ENCODE results near the gene CFAP119. TPM values are rescaled to one million over a fixed set of nuclear protein-coding genes. Genes with fewer than 3 reads are reported as not detected.
A peak's percentile ranks its signal among the peaks of the same experiment; 100 is the strongest.
"Not testable (repeated sequence)": the region's sequence is repeated elsewhere in the genome, so short reads cannot be mapped to it uniquely, and the experiment has no call there.

The CFAP119 gene
- total RNA-seq: 1.1 TPM
- long read RNA-seq: 0 reads

DNA sequence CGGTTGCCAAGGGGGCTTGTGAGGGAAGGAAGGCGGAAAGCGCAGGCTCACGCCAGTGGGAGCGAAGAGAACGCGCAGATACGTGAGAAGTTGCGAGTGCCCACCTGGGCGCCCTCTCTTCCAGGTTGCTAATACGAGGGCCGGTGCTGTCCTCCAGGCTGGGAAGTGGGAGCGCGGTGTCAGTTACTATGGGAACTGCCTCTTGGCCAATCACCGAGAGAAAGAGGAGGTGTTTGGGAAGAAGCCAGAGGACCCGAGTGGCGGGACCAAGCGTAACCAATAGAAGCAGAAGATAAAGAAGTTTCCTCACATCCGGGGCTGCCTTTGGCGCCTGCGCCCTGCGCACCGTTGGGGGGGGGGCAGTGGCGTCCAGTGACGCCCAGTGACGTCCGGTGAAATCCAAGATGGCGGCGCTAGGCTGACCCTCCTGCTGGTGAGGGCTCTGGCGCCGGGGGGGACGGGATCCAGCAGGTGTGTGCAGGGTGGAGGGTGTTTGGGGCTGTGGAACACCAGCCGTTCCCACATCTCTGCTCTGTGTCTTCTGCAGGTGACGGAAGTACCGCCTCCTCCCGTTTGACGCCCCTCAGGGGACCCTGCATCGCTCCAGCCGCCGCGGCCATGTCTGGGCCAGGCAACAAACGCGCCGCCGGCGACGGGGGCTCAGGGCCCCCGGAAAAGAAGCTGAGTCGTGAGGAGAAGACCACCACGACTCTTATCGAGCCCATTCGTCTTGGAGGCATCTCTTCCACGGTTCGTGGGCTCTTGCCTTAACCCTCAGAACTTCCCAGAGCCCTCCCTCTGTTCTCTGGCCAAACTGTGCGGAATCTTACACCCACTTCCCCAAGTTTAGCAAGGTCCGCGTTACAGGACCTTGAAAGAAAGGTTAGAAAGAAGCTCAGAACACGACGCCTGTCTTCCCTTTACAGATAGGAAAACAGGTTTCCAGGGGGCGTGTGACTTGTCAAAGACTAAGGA is at the start of gene CFAP119, which contains the start of gene RNF40:
TSS of gene CFAP119 (minus strand) at position 135 of the 975 bp plus-strand sequence. CDS start 314 bp downstream, outside the sequence.
TSS of gene RNF40 (plus strand) at position 395 of the 975 bp plus-strand sequence. CDS start at position 619, 224 bp downstream.
- ATAC-seq (peak; percentile 96), DNase-seq (peak; percentile 96)
- intact Hi-C loops (cut with micrococcal nuclease): no loop called here

DNA sequence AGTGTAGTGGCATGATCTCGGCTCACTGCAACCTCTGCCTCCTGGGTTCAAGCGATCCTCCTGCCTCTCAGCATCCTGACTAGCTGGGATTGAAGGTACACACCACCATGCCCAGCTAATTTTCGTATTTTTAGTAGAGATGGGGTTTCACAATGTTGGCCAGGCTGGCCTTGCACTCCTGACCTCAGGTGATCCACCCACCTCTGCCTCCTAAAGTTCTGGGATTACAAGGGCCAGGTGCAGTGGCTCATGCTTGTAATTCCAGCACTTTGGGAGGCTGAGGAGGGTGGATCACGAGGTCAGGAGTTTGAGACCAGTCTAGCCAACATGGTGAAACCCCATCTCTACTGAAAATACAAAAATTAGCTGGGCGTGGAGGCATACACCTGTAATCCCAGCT is 47.8 kb upstream of the CFAP119 start:
- DNase-seq; ATAC-seq; intact Hi-C loops (cut with micrococcal nuclease): not testable (repeated sequence)

DNA sequence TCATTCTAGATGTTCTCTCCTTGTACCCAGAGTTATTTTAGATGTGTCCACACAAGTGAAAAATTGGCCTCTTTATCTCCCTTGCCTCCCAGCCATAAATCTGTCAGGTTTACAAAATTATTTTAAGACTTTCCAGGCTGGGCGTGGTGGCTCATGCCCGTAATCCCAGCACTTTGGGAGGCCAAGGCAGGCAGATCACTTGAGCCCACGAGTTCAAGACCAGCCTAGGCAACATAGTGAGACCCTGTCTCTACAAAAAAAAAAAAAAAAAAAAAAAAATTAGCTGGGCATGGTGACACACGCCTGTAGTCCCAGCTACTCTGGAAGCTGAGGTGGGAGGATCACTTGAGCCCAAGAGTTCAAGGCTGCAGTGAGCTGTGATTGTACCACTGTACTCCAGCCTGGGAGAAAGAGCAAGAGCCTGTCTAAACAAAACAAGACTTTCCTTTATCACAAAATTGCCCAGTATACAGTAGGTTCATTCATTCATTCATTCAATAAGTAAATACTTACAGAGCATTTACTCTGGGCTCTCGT is 47.1 kb upstream of the CFAP119 start:
- DNase-seq; ATAC-seq; intact Hi-C loops (cut with micrococcal nuclease): not testable (repeated sequence)

DNA sequence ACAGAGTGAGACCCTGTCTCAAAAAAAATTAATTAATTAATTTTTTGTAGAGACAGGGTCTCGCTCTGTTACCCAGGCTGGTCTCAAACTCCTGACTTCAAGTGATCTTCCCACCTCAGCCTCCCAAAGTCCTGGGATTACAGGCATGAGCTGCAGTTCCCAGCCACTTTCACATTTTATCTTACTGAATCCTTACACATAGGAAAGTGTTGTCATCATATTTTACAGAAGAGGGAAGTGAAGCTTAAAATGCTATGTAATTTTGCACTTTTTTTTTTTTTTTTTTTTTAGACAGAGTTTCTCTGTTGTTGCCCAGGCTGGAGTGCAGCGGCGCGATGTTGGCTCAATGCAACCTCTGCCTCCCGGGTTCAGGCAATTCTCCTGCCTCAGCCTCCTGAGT is 46.3 kb upstream of the CFAP119 start:
- intact Hi-C loops (cut with micrococcal nuclease): no loop called here
- DNase-seq: no peak
- no peak for ATAC-seq

DNA sequence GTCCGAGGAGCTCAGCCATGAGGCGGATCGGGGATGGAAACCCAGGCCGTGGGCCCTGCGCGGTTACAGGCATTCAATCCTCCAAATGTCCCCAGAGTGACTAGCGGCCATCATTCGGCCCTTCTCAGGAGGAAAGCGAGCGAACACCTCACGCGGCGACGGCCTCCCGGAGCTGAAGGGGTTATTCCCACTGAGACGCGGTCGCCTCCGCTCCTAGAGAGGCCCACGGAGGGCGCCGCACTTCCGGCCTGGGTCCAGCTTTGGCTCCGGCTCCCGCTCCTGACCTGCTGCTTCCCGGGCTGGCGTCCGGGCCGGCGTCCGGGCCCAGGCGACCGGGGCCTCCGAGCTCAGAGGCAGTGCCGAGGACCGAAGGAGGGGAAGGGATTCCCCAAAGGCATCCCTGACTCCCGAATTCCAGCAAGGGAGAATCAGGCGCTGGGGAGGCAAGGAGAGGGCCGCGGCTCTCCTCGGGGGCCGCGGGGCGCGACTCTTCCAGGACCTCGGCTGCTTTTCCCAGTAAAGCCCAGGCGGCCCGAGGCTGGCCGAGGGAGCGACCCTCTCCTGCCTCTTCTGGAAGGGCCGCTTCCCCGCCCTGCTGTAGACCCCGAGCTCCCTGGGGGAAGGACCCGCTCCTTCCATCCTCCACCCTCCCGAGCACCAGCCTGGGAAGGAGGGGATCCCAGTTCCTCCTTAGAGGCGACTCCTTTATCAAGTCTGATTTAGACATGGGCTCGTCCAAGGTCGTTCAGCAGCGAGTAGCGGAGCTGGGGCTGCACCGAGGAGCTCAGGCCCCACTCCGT is 43.7 kb upstream of the CFAP119 start:
- DNase-seq: peak; percentile 94
- intact Hi-C loops (cut with micrococcal nuclease): no loop called here
- ATAC-seq: peak; percentile 98

DNA sequence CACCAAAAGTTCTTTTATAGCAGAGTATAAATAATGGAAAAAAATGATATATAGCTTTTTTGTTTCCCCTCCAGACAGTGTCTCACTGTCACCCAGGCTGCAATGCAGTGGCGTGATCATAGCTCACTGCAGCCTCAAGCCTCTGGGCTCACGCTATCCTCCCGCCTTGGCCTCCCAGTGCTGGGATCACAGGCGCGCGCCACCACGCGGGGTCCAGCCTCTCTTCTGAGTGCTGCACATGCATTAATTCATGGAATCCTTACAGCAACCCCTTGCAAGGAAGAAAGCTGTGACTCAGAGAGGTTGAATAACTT is 43.2 kb upstream of the CFAP119 start:
- DNase-seq (peak; percentile 29), ATAC-seq (peak; percentile 2)
- intact Hi-C loops (cut with micrococcal nuclease): no loop called here

DNA sequence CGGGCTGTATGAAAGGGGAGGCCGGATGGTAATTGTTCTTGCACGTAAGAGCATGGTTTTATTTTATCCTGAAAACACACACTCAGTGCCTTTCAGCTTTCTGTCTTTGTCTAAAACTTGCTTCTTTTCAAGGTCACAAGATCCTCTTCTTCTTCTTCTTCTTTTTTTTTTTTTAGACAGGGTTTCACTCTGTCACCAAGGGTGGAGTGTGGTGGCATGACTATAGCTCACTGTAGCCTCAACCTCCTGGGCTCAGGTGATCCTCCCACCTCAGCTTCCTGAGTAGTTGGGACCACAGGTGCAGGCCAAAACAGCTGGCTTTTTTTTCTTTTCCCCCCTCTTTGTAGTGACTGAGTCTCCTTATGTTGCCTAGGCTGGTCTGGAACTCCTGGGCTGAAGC is 41.1 kb upstream of the CFAP119 start:
- intact Hi-C loops (cut with micrococcal nuclease): no loop called here
- ATAC-seq (no peak), DNase-seq (peak; percentile 2)

DNA sequence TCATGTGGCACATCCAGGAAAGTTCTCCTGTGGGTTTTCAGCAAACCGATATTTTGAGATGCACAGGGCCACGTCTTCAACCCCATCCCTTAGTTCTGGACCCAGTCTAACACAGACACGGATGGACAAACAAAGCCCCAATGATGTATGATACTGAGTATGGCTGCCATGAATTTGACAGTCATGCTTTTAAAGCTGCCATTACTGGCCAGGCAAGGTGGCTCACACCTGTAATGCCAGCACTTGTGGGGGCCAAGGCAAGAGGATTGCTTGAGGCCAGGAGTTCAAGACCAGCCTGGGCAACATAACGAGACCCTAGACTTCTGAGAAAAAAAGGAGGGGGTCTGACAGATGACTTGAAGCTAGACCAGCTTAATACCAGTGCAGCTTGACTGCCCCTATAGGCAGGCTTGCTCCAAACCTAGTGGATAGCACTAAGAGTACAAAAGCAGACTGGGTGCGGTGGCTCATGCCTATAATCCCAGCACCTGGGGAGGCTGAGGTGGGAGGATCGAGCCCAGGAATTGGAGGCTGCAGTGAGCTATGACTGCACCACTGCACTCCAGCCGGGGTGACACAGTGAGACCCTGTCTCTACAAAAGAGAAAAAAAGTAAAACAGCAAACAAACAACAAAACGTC is 35.9 kb upstream of the CFAP119 start:
- DNase-seq: no peak
- ATAC-seq: no peak
- intact Hi-C loops (cut with micrococcal nuclease): no loop called here

DNA sequence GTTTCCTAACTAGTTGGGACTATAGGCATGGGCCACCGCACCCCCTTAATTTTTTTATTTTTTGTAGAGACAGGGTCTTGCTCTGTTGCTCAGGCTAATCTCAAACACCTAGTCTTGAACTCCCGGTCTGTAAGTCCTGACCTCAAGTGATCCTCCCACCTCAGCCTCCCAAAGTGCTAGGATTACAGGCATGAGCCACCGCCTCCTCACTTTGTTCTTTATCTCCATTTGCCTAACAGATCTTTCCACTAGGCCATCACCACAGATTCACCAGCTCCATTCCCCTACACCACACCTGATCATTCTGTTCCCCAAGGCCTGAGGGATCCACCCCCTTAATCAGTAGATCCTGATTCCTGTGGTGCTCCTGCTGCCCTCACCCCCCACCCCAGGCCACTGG is 32.8 kb upstream of the CFAP119 start:
- intact Hi-C loops (cut with micrococcal nuclease): no loop called here
- ATAC-seq: no peak
- no peak for DNase-seq

DNA sequence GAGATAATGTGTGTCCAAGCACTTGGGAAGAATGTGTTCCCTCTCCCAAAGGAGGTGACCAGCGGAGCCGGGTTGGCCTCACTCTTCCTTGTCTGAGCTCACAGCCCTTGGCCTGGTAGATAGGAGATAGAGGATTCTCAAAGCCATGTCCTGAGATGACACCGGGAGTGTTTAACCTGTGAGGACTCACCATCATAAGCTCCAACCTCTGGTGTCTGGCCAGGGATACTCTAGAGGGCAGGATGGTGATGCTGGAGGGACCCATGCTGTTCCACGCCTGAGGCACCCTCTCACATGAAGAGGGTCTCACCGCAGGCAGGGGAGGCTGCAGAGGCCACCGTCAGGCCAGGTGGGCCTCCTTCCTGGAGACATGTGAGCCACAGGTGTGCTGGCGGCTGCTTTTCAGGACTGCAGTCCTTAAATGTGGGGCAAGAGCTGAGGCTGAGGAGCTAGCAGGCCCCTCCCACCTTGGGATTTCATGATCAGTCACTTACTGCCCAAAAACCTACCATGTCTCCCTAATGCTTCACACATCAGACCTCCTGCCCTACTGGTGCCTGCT is 31.7 kb upstream of the CFAP119 start:
- intact Hi-C loops (cut with micrococcal nuclease): no loop called here
- no peak for ATAC-seq
- no peak for DNase-seq

DNA sequence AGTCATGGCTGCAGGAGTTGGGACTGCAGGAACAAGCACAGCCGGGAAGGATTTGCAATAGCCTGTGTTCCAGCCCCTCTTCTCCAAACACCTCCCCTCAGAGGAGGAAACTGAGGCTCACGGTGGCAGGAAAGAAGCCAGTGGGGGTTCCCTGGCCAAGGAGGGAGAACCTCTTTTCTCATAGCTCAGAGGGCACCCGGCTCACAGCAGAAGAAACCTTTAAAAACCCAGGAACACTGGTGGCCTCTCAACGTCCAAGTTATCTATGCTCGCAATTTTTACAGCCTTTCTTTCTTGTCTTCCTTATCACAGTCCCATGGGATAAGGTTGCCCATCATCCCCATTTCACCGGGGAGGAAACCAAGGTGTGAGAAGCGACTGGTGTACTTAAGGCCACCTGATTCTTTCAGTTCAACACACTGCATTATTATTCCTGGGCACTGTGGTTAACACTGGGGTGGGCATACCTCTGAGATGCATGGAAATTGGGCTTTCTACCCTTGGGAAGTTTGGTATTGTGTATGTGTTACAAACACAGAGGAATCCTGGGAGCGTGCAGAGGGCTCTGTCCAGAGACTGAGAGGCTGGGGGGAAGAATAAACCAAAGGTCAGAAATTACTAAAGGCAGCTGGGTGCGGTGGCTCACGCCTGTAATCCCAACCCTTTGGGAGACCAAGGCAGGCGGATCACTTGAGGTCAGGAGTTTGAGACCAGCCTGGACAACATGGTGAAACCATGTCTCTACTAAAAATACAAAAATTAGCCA is 25.9 kb upstream of the CFAP119 start:
- no peak for ATAC-seq
- DNase-seq: no peak
- intact Hi-C loops (cut with micrococcal nuclease): no loop called here

DNA sequence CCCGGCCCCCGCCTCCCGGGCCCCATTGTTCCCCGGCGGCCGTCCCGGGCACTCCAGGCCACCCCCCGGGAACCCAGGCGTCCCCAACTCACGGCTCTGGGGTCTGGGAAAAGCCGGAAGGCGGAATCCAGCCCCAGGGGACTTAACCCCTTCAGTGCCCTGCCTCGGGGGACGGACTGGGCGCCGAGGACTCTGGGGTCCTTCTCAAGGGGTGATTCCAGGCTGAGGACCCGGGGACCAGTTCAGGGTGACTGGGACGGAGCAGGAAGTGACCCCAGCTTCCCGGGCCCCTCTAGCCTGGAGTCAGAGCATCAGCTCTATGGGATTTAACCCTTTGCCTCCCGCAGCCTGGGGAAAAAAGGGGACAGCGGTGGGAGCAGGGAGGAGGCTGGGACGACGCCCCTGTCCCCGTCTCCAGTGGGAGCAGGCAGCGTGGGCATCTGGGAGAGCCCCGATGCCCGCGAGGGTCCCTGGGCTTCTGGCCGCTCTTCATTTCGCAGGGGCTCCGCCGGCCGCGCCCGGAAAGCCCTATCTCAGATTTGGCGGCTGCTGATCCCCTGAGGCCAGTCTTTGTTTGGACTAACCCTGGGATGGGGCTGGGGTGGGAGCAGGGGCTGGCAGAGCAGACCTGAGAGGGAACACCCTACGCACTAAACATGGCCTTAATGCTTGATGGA is 25.2 kb upstream of the CFAP119 start, which contains the start of gene ZNF629:
TSS of gene ZNF629 (minus strand) at position 270 of the 677 bp plus-strand sequence. CDS start 2,723 bp downstream, outside the sequence.
- intact Hi-C loops (cut with micrococcal nuclease): no loop called here

DNA sequence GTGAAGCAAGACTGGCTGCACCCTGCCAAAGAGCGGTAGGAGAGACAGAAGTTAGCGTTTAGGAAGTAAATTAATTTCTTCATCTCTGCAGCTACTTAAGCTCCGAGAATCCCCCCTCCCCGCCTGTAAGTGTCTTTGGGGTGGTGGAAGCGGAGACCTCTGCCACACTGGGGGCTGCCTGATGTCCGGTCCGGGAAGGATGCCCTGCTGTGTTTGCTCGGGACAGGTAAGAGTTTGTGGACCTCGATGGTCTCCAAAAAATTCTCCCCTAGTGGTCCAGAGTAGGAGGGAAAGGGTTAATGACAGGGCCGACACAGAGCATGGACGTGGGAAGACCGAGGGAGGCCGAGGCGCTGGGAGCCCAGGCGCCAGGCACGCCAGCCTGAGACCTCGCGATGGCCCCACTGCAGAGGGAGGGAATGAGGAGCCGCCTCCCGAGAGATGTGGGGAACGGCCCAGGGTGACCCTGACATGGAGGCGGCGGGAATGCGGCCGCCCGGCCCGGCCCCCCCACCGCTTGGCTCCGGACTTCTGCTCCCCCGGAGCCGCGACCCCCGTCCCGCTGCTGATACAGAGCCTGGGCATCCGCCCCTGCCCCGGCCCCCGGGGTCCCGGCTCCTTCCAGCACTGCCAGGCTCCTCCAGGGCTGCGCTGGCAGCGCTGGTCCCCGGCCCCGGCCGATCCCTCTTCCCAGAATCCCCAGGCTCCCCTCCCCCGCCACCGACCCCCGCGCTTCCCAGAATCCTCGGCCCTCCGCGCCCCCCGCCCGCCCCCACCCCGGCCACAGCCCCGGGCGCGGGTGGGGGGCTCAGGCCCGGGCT is 24.5 kb upstream of the CFAP119 start:
- intact Hi-C loops (cut with micrococcal nuclease): no loop called here
- DNase-seq (peak; percentile 63), ATAC-seq (peak; percentile 69)

More for the DNA sequence above, 25.2 kb upstream of the CFAP119 start, which contains the start of gene ZNF629:
- DNase-seq (peak; percentile 78), ATAC-seq (peak; percentile 84)

DNA sequence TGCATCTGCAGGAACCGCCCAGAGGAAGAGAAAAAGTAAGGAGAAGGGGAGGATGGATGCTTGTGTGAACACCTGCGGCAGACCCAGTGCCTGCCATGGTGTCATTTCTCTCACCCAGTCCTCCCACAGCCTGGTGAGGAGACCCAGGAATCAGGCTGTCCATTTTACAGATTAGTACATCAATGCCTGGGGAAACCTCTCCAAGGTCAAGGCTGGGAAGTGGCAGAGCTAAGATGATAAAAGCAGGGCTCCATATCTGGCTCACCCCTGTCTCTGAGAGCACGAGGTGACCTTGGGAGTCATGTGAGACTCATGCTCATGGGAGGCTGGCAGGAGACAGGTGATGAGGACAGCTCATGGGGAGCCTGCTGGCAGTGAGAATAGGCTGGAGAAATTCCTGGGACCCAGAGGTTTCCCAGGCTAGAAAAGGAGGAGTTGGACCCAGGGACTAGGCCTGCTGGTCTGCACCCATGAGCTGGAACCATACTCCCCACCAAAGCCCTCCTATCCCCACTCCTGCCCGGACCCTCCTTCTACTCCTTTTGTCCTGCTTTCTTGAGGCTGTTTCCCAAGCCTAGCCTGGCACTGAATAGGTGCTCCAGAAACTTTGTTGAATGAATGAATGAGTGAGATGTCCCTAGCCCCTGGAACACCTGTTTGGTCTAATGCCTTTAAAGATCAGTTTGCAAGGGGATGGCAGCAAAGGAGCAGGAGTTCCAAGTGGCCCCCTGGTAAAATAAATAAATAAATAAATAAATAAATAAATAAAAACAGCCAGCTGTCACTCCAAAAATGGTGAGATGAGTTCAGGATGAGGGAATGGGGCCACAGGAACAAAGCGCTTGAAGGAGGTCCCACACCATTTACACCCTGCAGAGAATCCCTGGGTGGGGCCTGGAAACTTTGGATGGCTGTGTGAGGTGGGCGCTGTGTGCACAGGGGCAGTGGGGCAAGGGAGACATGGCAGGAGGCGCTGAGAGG is 23.6 kb upstream of the CFAP119 start:
- DNase-seq: no peak
- intact Hi-C loops (cut with micrococcal nuclease): no loop called here
- peak; percentile 23 for ATAC-seq

DNA sequence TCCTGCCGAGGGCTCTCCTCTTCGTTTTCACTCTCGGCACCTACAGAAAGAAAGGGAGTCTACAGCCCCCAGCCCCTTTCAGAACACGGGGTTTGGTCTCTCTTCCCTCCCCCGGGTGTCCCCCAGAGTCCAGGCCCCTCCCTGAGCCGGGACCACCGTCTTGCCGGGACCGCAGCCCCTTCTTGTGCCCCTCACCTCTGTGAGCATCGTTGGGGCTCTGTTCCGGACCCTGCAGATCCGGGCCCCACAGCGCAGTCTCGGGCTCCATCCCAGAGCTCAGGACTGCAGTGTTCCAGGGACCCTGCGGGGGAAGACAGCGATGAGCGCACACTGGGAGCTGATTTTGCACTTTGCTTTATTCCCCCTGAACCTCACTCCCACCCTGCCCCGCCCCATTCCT is 22.4 kb upstream of the CFAP119 start:
- no peak for ATAC-seq
- intact Hi-C loops (cut with micrococcal nuclease): no loop called here
- DNase-seq: no peak

Measured in left ventricle myocardium superior (tissue), 1 donor.